ENCODE results near the gene NFATC1.

Gene NFATC1

GRCh38 chr18:79405019-79405780 lies 9.5 kb downstream of the NFATC1 start:
- no peak for DNase-seq (ENCODE audit: low spot score)

DNA sequence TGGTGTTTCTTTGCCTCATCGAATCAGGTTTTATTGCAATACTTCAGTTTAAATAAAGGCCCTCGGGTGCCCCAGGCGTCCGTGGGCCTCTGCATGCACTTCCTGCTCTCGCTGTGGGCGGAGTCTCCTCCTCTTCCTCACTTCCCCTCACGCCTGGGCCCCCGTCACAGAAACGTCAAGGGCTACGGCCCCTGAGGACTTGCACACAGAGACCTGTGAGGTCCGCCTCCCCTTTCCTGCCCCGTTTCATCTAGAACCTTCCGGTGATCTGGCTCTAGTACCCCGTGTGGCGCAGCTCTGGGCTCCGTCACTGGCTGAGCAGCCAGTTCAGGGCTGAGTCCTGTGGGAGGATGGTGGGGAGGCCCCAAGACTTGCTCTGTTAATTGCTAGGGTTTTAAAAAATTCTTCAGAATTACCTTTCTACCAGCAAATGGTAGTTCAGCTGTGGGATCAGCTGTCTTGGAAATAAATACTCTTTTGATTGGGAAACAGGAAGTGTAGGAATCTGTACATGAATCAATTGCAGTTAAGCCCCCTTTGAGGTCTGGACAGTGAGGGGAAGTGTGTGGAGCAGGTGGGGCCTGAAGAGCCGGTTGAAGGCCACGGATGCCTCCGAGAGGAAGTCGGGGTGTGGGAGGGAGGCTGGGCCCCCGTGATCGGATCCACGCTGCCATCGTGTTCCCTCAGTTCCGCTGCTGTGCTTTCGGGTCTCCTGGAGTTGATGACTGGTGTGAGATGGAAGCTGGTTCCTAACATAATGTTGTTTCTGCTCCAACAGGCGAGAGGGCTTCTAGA lies 10.2 kb downstream of the NFATC1 start:
- peak; percentile 74 for DNase-seq (ENCODE audit: low spot score)

DNA sequence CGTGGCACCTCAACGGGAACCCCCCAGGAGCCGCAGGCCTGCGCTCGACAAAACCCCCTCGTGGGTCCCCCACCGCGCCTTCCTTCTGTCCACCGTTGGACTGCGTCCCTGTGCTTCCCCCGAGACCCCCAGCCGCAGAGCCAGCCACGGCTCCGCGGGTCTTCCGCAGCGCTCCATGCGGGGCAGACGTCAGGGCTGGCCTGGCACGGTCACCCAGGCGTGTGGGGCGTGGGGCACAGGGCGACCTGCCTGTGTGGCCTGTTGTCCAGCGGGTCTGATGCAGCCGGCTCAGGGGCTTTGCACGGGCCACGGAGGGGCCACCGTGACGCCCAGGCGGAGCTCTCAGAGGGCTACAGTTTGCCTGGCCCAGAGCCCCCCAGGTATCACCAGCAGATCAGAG lies 11.0 kb downstream of the NFATC1 start:
- no peak for DNase-seq (ENCODE audit: low spot score)

- DNase-seq (ENCODE audit: low spot score): no peak
These were observed 13.6 kb downstream of the NFATC1 start for GRCh38 chr18:79409313-79409712.

GRCh38 chr18:79410171-79410641 lies 14.5 kb downstream of the NFATC1 start:
- DNase-seq (ENCODE audit: low spot score): no peak

DNA sequence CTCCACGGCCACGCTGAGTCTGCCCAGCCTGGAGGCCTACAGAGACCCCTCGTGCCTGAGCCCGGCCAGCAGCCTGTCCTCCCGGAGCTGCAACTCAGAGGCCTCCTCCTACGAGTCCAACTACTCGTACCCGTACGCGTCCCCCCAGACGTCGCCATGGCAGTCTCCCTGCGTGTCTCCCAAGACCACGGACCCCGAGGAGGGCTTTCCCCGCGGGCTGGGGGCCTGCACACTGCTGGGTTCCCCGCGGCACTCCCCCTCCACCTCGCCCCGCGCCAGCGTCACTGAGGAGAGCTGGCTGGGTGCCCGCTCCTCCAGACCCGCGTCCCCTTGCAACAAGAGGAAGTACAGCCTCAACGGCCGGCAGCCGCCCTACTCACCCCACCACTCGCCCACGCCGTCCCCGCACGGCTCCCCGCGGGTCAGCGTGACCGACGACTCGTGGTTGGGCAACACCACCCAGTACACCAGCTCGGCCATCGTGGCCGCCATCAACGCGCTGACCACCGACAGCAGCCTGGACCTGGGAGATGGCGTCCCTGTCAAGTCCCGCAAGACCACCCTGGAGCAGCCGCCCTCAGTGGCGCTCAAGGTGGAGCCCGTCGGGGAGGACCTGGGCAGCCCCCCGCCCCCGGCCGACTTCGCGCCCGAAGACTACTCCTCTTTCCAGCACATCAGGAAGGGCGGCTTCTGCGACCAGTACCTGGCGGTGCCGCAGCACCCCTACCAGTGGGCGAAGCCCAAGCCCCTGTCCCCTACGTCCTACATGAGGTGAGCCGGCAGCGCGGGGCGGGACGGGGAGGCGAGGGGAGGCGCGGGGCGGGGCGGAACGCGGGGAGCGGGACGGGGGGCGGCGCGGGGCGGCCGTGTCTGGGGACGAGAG lies 15.2 kb downstream of the NFATC1 start:
- no peak for DNase-seq (ENCODE audit: low spot score)

DNA sequence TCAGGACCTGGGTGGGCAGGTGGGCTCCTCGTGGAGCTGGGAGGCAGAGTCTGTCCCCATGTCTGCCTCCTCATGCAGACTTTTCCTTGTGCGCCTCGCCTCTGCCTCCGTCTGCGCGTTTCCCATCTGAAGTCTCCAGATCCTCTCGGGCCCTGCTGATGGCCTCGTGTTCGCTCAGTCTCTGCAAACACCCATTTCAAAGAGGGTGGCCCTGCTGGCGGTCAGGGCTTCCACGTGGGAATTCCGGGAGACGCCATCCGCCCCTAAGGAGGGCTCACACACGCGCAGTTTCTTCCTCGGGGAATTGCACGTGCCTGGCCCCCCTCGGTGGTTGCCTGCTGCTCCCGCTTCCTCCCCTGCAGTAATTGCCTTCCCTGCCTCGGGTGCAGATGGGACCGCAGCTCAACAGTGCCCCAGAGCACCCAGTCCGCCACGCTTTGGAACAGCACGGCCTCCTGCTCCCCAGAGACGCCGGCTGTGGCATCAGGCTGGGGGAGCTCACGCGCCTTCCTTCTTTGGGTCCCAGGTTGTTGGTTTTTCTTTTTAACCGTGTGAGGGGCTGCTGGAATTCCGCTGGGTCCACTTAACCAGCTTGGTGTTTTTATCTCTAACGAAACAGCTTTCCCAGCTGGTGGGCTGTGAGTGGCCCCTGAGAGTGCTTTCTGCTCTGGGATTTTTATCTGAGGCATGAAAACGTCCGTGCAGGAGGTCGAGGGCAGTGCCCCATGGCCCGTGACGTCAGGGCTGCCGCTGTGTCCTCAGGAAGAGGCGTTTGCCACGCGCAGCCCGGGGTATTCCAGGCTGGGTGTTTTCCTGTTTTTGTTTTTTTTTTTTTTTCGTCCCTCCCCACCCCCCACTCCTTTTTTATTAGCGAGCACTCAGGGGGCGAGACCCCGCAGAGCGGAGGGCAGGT lies 16.1 kb downstream of the NFATC1 start:
- DNase-seq (ENCODE audit: low spot score): no peak

DNA sequence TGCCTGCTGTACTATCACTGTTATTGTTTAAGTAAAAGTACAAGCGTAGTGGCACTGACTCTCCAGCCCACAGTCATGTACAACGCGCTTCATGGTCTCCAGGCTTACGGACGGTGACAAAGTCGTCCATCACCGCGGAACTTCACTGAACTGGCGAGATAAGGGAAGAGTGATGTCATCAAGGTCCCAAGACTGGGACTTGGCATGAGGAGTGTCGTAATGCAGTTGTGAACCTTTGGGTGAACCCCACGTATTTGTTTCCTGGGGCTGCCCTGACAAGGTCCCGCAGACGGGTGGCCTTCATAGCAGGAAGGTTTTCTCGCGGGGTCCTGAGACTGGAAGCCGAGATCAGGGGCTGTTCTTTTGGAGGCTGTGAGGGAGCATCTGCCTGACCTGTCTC lies 17.3 kb downstream of the NFATC1 start:
- DNase-seq (ENCODE audit: low spot score): no peak

- no peak for DNase-seq (ENCODE audit: low spot score)
These were observed 17.7 kb downstream of the NFATC1 start for GRCh38 chr18:79413426-79413825.

GRCh38 chr18:79413901-79414300 lies 18.2 kb downstream of the NFATC1 start:
- no peak for DNase-seq (ENCODE audit: low spot score)

GRCh38 chr18:79416022-79416676 lies 20.4 kb downstream of the NFATC1 start:
- DNase-seq (ENCODE audit: low spot score): no peak

GRCh38 chr18:79416677-79417052 lies 20.9 kb downstream of the NFATC1 start:
- DNase-seq (ENCODE audit: low spot score): no peak

GRCh38 chr18:79418236-79418635 lies 22.5 kb downstream of the NFATC1 start:
- no peak for DNase-seq (ENCODE audit: low spot score)

GRCh38 chr18:79418642-79419041 lies 22.9 kb downstream of the NFATC1 start:
- DNase-seq (ENCODE audit: low spot score): no peak

GRCh38 chr18:79420033-79420745 lies 24.5 kb downstream of the NFATC1 start:
- DNase-seq (ENCODE audit: low spot score): no peak

DNA sequence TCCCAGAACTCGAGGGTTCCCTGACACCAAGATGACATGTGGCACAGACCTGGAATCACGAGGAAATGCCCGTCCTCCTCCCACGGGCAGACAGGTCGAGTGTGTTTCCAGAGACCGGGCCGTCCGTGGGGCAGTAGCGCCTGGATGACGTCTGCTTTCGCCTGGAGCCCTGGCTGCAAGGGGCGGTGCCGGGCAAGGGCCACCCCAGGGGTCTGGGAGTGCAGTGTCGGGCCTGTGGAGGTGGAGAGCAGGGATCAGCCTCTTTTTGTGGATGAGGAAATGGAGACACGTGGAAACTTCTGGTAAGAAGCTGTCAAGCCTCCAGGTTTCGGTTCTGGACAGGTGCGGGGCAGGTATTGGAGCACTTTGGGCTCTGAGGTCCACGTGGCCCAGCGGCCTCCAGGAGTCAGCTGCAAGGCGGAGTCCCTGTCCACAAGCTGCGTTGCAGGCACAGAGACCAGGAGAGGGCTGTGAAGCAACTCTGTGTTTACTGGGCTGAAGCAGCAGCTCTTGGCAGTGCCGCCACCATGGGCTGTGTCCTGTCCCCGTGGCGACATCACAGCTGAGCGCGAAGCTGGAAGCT lies 25.6 kb downstream of the NFATC1 start:
- DNase-seq (ENCODE audit: low spot score): no peak

DNA sequence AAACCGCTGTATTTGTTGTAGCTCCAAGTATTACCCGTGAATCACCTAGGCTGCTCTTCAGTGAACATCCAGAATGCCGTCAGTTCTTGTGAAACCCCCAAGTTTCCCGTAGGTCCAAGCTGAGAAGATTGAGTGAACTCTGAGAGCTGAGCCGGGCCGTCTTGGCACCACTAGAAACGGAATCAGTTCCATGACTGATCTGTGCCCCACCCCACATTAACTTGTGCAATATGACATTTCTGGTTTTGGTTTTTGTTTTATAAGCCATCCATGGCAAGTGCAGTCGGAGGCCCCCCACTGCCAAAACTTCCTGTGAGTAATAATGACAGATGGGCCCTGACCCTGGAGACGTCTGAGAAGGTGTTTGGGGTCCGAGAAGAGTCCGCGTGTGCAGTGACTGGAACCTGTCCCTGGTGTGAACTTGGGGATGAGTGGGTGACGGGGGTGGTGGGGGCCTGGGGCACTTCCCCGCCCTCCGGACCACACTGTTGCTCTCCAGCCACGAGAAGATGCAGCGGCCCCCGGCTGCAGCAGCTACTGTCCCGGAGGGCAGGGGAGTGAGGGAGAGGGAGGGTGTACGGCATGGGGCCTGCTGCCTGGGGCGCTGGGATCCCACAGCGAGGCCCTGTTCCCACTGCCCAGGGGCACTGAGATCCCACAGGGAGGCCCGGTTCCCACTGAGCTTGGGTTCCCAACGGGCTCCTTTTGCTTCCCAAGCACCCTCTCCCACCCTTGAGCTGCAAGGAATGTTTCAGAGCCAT lies 26.5 kb downstream of the NFATC1 start:
- no peak for DNase-seq (ENCODE audit: low spot score)

DNA sequence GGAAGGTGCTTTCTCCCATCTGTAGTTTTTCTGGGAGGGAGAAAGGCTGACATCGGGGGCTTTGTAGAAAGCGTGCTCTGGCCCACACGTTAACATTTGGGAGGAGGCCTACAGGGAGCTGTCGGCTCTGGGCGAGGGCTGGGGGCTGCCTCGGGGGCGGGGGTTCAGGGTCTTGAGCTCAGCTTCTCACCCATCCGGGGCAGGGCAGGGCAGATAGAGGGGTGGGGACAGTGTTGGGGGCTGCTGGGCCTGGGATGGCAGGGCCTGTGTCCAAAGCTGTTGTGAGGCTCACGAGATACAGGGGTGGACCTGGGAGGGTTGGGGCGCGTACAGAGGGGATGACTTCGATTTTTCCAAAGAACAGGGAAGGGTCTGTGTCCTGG lies 27.0 kb downstream of the NFATC1 start:
- DNase-seq (ENCODE audit: low spot score): no peak

Data from pons (tissue), 1 donor.